ENCODE results near the gene SEMA5A.
A peak's percentile ranks its signal among the peaks of the same experiment; 100 is the strongest.

Gene SEMA5A

DNA sequence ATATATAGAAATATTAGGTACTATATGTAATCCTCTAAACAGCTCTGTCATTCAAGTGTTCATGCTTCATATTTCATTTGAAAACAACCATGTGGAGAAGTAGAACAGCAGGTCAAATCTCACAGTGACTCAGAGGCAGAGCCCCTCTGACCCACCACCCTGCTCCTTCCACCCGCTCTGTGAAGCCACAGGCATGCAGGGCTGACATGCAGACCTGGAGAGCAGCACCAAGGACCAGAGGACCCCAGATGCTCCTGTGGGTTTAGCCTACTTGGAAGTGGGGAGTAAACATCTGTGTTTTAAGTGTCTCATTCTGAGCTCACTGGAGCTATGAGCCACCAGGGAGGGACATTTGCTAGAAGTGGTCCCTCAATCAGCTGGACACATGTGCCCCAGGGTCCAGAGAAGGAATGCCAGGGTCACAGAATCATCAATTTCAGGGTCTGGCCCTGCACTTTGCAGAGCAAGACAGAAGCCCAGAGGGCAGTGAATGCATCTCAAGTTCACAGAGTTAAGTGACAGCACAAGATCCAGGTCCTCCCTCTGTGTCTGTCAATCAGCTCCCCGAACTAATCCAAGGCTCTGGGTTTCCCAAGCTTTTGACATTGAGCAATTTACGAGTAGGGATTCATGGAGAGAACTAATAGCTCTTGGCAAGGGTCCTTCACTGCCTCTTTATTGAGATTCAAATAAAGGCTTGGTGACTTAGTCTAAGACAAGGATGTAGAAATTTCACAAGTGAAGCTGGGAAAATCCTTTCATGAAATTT lies 441.1 kb downstream of the SEMA5A start:
- peaks cover 8% of the 10 kb centered on the region for H3K4me1 ChIP-seq (ENCODE audit: control insufficient read depth, insufficient read depth, low read depth, low read length)
- peak; percentile 27 for DNase-seq
- no peak overlapping the region for H4K8ac ChIP-seq (ENCODE audit: low read length)
- H4K91ac ChIP-seq (ENCODE audit: low read length): no peak overlapping the region
- H2BK120ac ChIP-seq (ENCODE audit: low read depth, low read length): no peak overlapping the region
- H3K4me2 ChIP-seq (ENCODE audit: low read length, poor library complexity, severe bottlenecking): no peak overlapping the region
- no peaks in the 10 kb centered on the region for H3K9me3 ChIP-seq (ENCODE audit: control insufficient read depth, low read length)
- H2BK12ac ChIP-seq (ENCODE audit: low read length in 2 of 2): no peak overlapping the region
- no peak overlapping the region for H3K4ac ChIP-seq (ENCODE audit: low read depth in 1 of 2, low read length in 2 of 2)
- peak overlapping the region; percentile 59 for H2AK5ac ChIP-seq (ENCODE audit: low read length, severe bottlenecking)
- H3K79me1 ChIP-seq (replicated peaks; ENCODE audit: low read length, poor library complexity, severe bottlenecking): peaks cover 1% of the 10 kb centered on the region
- H3K27ac ChIP-seq (ENCODE audit: low read length, poor library complexity, severe bottlenecking): peak overlapping the region; percentile 23
- H3K18ac ChIP-seq (ENCODE audit: low read depth in 1 of 2, low read length in 2 of 2): no peak overlapping the region
- H2AFZ ChIP-seq (ENCODE audit: low read depth, low read length): no peak overlapping the region
- 63% methylated on average over 2 of the region's 3 CpGs for WGBS
- H3K9ac ChIP-seq (ENCODE audit: low read length): no peak overlapping the region
- no peaks in the 10 kb centered on the region for H3K27me3 ChIP-seq (ENCODE audit: control insufficient read depth in 1 of 2, insufficient read depth in 1 of 2, low read length in 2 of 2)
- H3K36me3 ChIP-seq (ENCODE audit: control insufficient read depth in 1 of 2, insufficient read depth in 2 of 2, low read depth in 1 of 2, low read length in 2 of 2): peaks cover 0 to 9% of the 10 kb centered on the region in 2 experiments
- H2BK5ac ChIP-seq (ENCODE audit: low read depth, low read length, poor library complexity, severe bottlenecking): no peak overlapping the region
- no peak overlapping the region for H3K4me3 ChIP-seq (ENCODE audit: insufficient read depth in 1 of 2, low read depth in 1 of 2, low read length in 2 of 2)
- H2BK15ac ChIP-seq (ENCODE audit: low read depth, poor library complexity, severe bottlenecking): no peak overlapping the region
- H3K14ac ChIP-seq (ENCODE audit: low read length in 2 of 2): peak overlapping the region in 1 of 2 experiments; percentile 80
- peak overlapping the region in 1 of 2 experiments; percentile 5 for H3K23ac ChIP-seq (ENCODE audit: low read length in 2 of 2)

DNA sequence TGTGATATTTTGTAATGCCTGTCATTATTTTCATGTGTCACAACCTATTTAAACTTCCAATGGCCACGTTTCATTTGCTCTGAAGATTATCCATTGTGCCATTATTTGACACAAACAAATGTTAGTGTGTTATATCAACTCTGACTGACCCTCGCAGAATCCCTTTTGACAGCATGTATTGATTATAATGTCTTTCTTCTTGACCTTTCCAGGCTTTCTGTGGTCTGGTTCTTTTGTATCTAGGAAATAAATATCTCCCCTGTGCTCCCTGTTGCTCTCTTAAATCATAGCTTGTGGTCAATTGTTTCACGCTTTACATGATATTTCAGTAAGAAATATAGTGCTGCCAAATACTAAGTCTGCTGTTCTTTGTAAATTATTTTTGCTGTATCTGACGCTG lies 442.6 kb downstream of the SEMA5A start:
- 81% methylated on average over 3 of the region's 4 CpGs for WGBS
- Histone ChIP-seq H3K4ac (ENCODE audit: low read depth in 1 of 2, low read length in 2 of 2) (no peak overlapping the region), H4K8ac (ENCODE audit: low read length) (no peak overlapping the region), H3K9me3 (ENCODE audit: control insufficient read depth, low read length) (no peaks in the 10 kb centered on the region), H3K4me1 (ENCODE audit: control insufficient read depth, insufficient read depth, low read depth, low read length) (peaks cover 8% of the 10 kb centered on the region), H3K18ac (ENCODE audit: low read depth in 1 of 2, low read length in 2 of 2) (no peak overlapping the region), H3K27ac (ENCODE audit: low read length, poor library complexity, severe bottlenecking) (no peak overlapping the region), H4K91ac (ENCODE audit: low read length) (no peak overlapping the region), H3K23ac (ENCODE audit: low read length in 2 of 2) (no peak overlapping the region), H3K27me3 (ENCODE audit: control insufficient read depth in 1 of 2, insufficient read depth in 1 of 2, low read length in 2 of 2) (no peaks in the 10 kb centered on the region), H3K4me3 (ENCODE audit: insufficient read depth in 1 of 2, low read depth in 1 of 2, low read length in 2 of 2) (no peak overlapping the region), H2BK5ac (ENCODE audit: low read depth, low read length, poor library complexity, severe bottlenecking) (no peak overlapping the region), H2AK5ac (ENCODE audit: low read length, severe bottlenecking) (no peak overlapping the region), H2BK15ac (ENCODE audit: low read depth, poor library complexity, severe bottlenecking) (no peak overlapping the region), H2BK12ac (ENCODE audit: low read length in 2 of 2) (no peak overlapping the region), H3K79me1 (replicated peaks; ENCODE audit: low read length, poor library complexity, severe bottlenecking) (peaks cover 1% of the 10 kb centered on the region), H2AFZ (ENCODE audit: low read depth, low read length) (no peak overlapping the region), H3K4me2 (ENCODE audit: low read length, poor library complexity, severe bottlenecking) (no peak overlapping the region), H2BK120ac (ENCODE audit: low read depth, low read length) (no peak overlapping the region), H3K36me3 (ENCODE audit: control insufficient read depth in 1 of 2, insufficient read depth in 2 of 2, low read depth in 1 of 2, low read length in 2 of 2) (peaks cover 0 to 9% of the 10 kb centered on the region in 2 experiments), H3K14ac (ENCODE audit: low read length in 2 of 2) (no peak overlapping the region), H3K9ac (ENCODE audit: low read length) (no peak overlapping the region)
- no peak for DNase-seq

GRCh38 chr5:9099689-9100088 lies 446.2 kb downstream of the SEMA5A start:
- Histone ChIP-seq H3K4me2 (ENCODE audit: low read length, poor library complexity, severe bottlenecking) (no peak overlapping the region), H2BK12ac (ENCODE audit: low read length in 2 of 2) (no peak overlapping the region), H3K9me3 (ENCODE audit: control insufficient read depth, low read length) (no peaks in the 10 kb centered on the region), H3K9ac (ENCODE audit: low read length) (no peak overlapping the region), H4K8ac (ENCODE audit: low read length) (no peak overlapping the region), H3K27me3 (ENCODE audit: control insufficient read depth in 1 of 2, insufficient read depth in 1 of 2, low read length in 2 of 2) (no peaks in the 10 kb centered on the region), H2BK15ac (ENCODE audit: low read depth, poor library complexity, severe bottlenecking) (no peak overlapping the region), H2BK5ac (ENCODE audit: low read depth, low read length, poor library complexity, severe bottlenecking) (no peak overlapping the region), H3K4ac (ENCODE audit: low read depth in 1 of 2, low read length in 2 of 2) (no peak overlapping the region), H3K4me1 (ENCODE audit: control insufficient read depth, insufficient read depth, low read depth, low read length) (peaks cover 2% of the 10 kb centered on the region), H3K4me3 (ENCODE audit: insufficient read depth in 1 of 2, low read depth in 1 of 2, low read length in 2 of 2) (no peak overlapping the region), H2AK5ac (ENCODE audit: low read length, severe bottlenecking) (peak overlapping the region; percentile 76), H3K27ac (ENCODE audit: low read length, poor library complexity, severe bottlenecking) (no peak overlapping the region), H4K91ac (ENCODE audit: low read length) (no peak overlapping the region), H2AFZ (ENCODE audit: low read depth, low read length) (no peak overlapping the region), H3K36me3 (ENCODE audit: control insufficient read depth in 1 of 2, insufficient read depth in 2 of 2, low read depth in 1 of 2, low read length in 2 of 2) (peaks cover 0 to 4% of the 10 kb centered on the region in 2 experiments), H3K79me1 (replicated peaks; ENCODE audit: low read length, poor library complexity, severe bottlenecking) (no peaks in the 10 kb centered on the region), H3K18ac (ENCODE audit: low read depth in 1 of 2, low read length in 2 of 2) (no peak overlapping the region), H2BK120ac (ENCODE audit: low read depth, low read length) (no peak overlapping the region), H3K23ac (ENCODE audit: low read length in 2 of 2) (no peak overlapping the region), H3K14ac (ENCODE audit: low read length in 2 of 2) (no peak overlapping the region)
- DNase-seq: no peak
- 89% methylated on average over 2 of the region's 2 CpGs for WGBS

DNA sequence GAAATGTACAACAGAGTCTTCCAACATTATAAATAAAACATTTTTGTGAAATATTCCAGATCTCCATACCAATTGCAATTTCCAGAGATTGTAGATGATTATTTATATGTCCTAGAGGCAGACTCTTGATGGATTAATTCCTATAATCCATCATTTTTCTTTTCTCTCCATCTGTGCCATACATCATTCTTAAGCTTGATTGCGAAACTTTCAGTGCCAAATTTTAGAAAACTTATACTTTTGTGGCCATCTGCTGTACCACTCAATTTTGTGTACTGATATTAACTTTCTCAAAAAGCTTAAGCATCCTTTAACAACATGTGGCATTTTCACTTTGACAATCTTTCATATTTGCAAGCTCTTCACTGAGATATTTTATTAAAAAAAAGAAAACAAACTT lies 446.9 kb downstream of the SEMA5A start:
- Histone ChIP-seq H3K23ac (ENCODE audit: low read length in 2 of 2) (no peak overlapping the region), H3K27ac (ENCODE audit: low read length, poor library complexity, severe bottlenecking) (no peak overlapping the region), H3K18ac (ENCODE audit: low read depth in 1 of 2, low read length in 2 of 2) (no peak overlapping the region), H3K14ac (ENCODE audit: low read length in 2 of 2) (no peak overlapping the region), H4K8ac (ENCODE audit: low read length) (no peak overlapping the region), H3K4ac (ENCODE audit: low read depth in 1 of 2, low read length in 2 of 2) (no peak overlapping the region), H3K4me2 (ENCODE audit: low read length, poor library complexity, severe bottlenecking) (no peak overlapping the region), H3K4me3 (ENCODE audit: insufficient read depth in 1 of 2, low read depth in 1 of 2, low read length in 2 of 2) (no peak overlapping the region), H2BK15ac (ENCODE audit: low read depth, poor library complexity, severe bottlenecking) (no peak overlapping the region), H3K4me1 (ENCODE audit: control insufficient read depth, insufficient read depth, low read depth, low read length) (no peaks in the 10 kb centered on the region), H2BK120ac (ENCODE audit: low read depth, low read length) (no peak overlapping the region), H3K9ac (ENCODE audit: low read length) (no peak overlapping the region), H3K9me3 (ENCODE audit: control insufficient read depth, low read length) (no peaks in the 10 kb centered on the region), H4K91ac (ENCODE audit: low read length) (no peak overlapping the region), H3K79me1 (replicated peaks; ENCODE audit: low read length, poor library complexity, severe bottlenecking) (no peaks in the 10 kb centered on the region), H2BK5ac (ENCODE audit: low read depth, low read length, poor library complexity, severe bottlenecking) (no peak overlapping the region), H2BK12ac (ENCODE audit: low read length in 2 of 2) (no peak overlapping the region), H3K27me3 (ENCODE audit: control insufficient read depth in 1 of 2, insufficient read depth in 1 of 2, low read length in 2 of 2) (no peaks in the 10 kb centered on the region), H3K36me3 (ENCODE audit: control insufficient read depth in 1 of 2, insufficient read depth in 2 of 2, low read depth in 1 of 2, low read length in 2 of 2) (peaks cover 0 to 4% of the 10 kb centered on the region in 2 experiments), H2AFZ (ENCODE audit: low read depth, low read length) (no peak overlapping the region), H2AK5ac (ENCODE audit: low read length, severe bottlenecking) (no peak overlapping the region)
- 100% methylated on average over 1 of the region's 1 CpG for WGBS
- DNase-seq: no peak

Measured in mesenchymal stem cell (in vitro differentiated cells and primary cell).